HepG2 (cell line): ENCODE results near the gene KLHL12. TPM values are rescaled to one million over a fixed set of nuclear protein-coding genes. Genes with fewer than 3 reads are reported as not detected.

Experiments used
- ASH2L ChIP-seq: fragments of 300-600, 200-600 bp; sonication (generic); IDR thresholded peaks from 2 replicates; pipeline ENCODE4 v1.7.0; 2017; ENCODE audit warnings: low read depth, mild to moderate bottlenecking, moderate library complexity, mixed read lengths, low read length; ENCODE audit not compliant: insufficient read length
- CBX2 ChIP-seq, 2 experiments: fragments of 200-600 bp in 1 of 2; sonication (generic); formaldehyde crosslinking in 1 of 2; IDR thresholded peaks; 2 replicates each; pipeline versions ENCODE4 v1.7.0 to v1.8.1; 2018 to 2022; ENCODE audit warnings: low read depth in 2 of 2, low read length in 1 of 2, mild to moderate bottlenecking in 1 of 2, missing genetic modification reagents in 1 of 2
- EP300 ChIP-seq, 3 experiments: sonication (generic) in 1 of 3; formaldehyde crosslinking in 1 of 3; IDR thresholded peaks; 2 replicates each; pipeline versions ENCODE4 v1.5.1 to v1.6.1; 2011 to 2020; ENCODE audit warnings: low read depth in 2 of 3, low read length in 2 of 3, borderline replicate concordance in 1 of 3, improper control_type of control experiment in 1 of 3, mild to moderate bottlenecking in 1 of 3, missing genetic modification reagents in 1 of 3, moderate library complexity in 1 of 3
- FOXA3 ChIP-seq: IDR thresholded peaks from 2 replicates; pipeline ENCODE4 v1.6.1; 2016; ENCODE audit warnings: missing genetic modification reagents, missing compliant biosample characterization
- HCFC1 ChIP-seq: fragments of 150-350 bp; IDR thresholded peaks from 2 replicates; pipeline ENCODE4 v1.6.1; 2014; ENCODE audit warnings: low read depth, low read length
- HMG20A ChIP-seq: IDR thresholded peaks from 2 replicates; pipeline ENCODE4 v1.6.1; 2016; ENCODE audit warnings: borderline replicate concordance
- HNRNPLL ChIP-seq: fragments of 200-400 bp; formaldehyde crosslinking; IDR thresholded peaks from 2 replicates; pipeline ENCODE4 v1.6.1; 2017; ENCODE audit warnings: mild to moderate bottlenecking, low read depth, low read length; ENCODE audit not compliant: poor library complexity, severe bottlenecking
- JUN ChIP-seq: sonication (generic); formaldehyde crosslinking; IDR thresholded peaks from 2 replicates; pipeline ENCODE4 v1.4.0; 2020; ENCODE audit warnings: mild to moderate bottlenecking, missing genetic modification reagents
- NCOA1 ChIP-seq: sonication (generic); formaldehyde crosslinking; IDR thresholded peaks from 2 replicates; pipeline ENCODE4 v1.9.0; 2021; ENCODE audit warnings: missing genetic modification reagents
- NFE2L1 ChIP-seq: sonication (generic); formaldehyde crosslinking; IDR thresholded peaks from 2 replicates; pipeline ENCODE4 v1.4.0; 2020; ENCODE audit warnings: missing genetic modification reagents, mild to moderate bottlenecking, borderline replicate concordance
- NPAS2 ChIP-seq: sonication (generic); formaldehyde crosslinking; IDR thresholded peaks from 2 replicates; pipeline ENCODE4 v1.8.0; 2022; ENCODE audit warnings: mild to moderate bottlenecking, missing genetic modification reagents, borderline replicate concordance
- PPARG ChIP-seq: conservative IDR thresholded peaks from 2 replicates; pipeline ENCODE4 v1.6.1; 2016; ENCODE audit warnings: missing biosample characterization, missing genetic modification reagents
- RFX1 ChIP-seq: fragments of 450-650 bp; IDR thresholded peaks from 2 replicates; pipeline ENCODE4 v1.6.1; 2017
- SAFB2 ChIP-seq: sonication (generic); formaldehyde crosslinking; IDR thresholded peaks from 2 replicates; pipeline ENCODE4 v1.5.1; 2020; ENCODE audit warnings: missing genetic modification reagents, low read depth, mild to moderate bottlenecking, borderline replicate concordance
- SAP130 ChIP-seq: IDR thresholded peaks from 2 replicates; pipeline ENCODE4 v1.6.1; 2016; ENCODE audit warnings: low read depth
- SMAD1 ChIP-seq: sonication (generic); formaldehyde crosslinking; IDR thresholded peaks from 2 replicates; pipeline ENCODE4 v1.4.0; 2020; ENCODE audit warnings: missing genetic modification reagents, low read depth, mild to moderate bottlenecking, borderline replicate concordance
- SMAD9 ChIP-seq: sonication (generic); formaldehyde crosslinking; IDR thresholded peaks from 2 replicates; pipeline ENCODE4 v1.5.1; 2020; ENCODE audit warnings: mild to moderate bottlenecking, missing genetic modification reagents
- STAG1 ChIP-seq: sonication (generic); formaldehyde crosslinking; IDR thresholded peaks from 2 replicates; pipeline ENCODE4 v1.4.0; 2020; ENCODE audit warnings: missing genetic modification reagents
- THYN1 ChIP-seq: sonication (generic); formaldehyde crosslinking; IDR thresholded peaks from 2 replicates; pipeline ENCODE4 v1.8.1; 2023; ENCODE audit warnings: low read depth, mild to moderate bottlenecking, moderate library complexity, missing genetic modification reagents, borderline replicate concordance
- WIZ ChIP-seq: sonication (generic); formaldehyde crosslinking; IDR thresholded peaks from 2 replicates; pipeline ENCODE4 v1.5.1; 2020; ENCODE audit warnings: mild to moderate bottlenecking, missing genetic modification reagents
- ZNF569 ChIP-seq: sonication (generic); formaldehyde crosslinking; IDR thresholded peaks from 2 replicates; pipeline ENCODE4 v1.5.0; 2020; ENCODE audit warnings: mild to moderate bottlenecking, missing genetic modification reagents, moderate library complexity, borderline replicate concordance
- ZSCAN29 ChIP-seq: sonication (generic); formaldehyde crosslinking; conservative IDR thresholded peaks from 2 replicates; pipeline ENCODE4 v1.4.0; 2020; ENCODE audit warnings: mild to moderate bottlenecking, missing genetic modification reagents
- polyA plus RNA-seq, 8 experiments: library from polyadenylated mRNA; depleted of rRNA in 3 of 8; stranded (reverse) in 7 of 8; unstranded in 1 of 8; fragments of >200 nt; fragmentation: Illumina TruSeq in 4 of 8; extraction: Trizol in 4 of 8; gene quantifications; 2 replicates each; pipeline versions ENCODE4 v1.2.1 to v1.2.3, GENCODE V29; 2011 to 2016; ENCODE audit warnings: low read depth in 4 of 8, missing spikeins in 1 of 8, mixed read lengths in 1 of 8; ENCODE audit not compliant: insufficient read depth in 1 of 8
- total RNA-seq, 5 experiments: library from RNA; depleted of rRNA; stranded (reverse); fragments of >200 nt; fragmentation: Illumina TruSeq; extraction: Trizol; gene quantifications; 2 replicates each; pipeline ENCODE4 v1.2.3, GENCODE V29; 2016; ENCODE audit warnings: low read depth in 1 of 5
- TF ChIP-seq, protein P1 (sequence below): IDR thresholded peaks from 2 replicates; pipeline ENCODE4 v1.6.1; 2012; ENCODE audit warnings: low read depth, low read length, improper control_type of control experiment
- TF ChIP-seq, protein P2 (sequence below): sonication (generic); formaldehyde crosslinking; IDR thresholded peaks from 2 replicates; pipeline ENCODE4 v1.8.0; 2023; ENCODE audit warnings: mild to moderate bottlenecking, missing genetic modification reagents
- TF ChIP-seq, protein P3 (sequence below): IDR thresholded peaks from 2 replicates; pipeline ENCODE4 v1.6.1; 2016

The KLHL12 gene
- total and polyA plus RNA-seq, 2 of the 13 experiments (the other 11 are each of a cell fraction or from before 2014, with no cell fraction given) = 19.2 to 25.2 TPM

DNA sequence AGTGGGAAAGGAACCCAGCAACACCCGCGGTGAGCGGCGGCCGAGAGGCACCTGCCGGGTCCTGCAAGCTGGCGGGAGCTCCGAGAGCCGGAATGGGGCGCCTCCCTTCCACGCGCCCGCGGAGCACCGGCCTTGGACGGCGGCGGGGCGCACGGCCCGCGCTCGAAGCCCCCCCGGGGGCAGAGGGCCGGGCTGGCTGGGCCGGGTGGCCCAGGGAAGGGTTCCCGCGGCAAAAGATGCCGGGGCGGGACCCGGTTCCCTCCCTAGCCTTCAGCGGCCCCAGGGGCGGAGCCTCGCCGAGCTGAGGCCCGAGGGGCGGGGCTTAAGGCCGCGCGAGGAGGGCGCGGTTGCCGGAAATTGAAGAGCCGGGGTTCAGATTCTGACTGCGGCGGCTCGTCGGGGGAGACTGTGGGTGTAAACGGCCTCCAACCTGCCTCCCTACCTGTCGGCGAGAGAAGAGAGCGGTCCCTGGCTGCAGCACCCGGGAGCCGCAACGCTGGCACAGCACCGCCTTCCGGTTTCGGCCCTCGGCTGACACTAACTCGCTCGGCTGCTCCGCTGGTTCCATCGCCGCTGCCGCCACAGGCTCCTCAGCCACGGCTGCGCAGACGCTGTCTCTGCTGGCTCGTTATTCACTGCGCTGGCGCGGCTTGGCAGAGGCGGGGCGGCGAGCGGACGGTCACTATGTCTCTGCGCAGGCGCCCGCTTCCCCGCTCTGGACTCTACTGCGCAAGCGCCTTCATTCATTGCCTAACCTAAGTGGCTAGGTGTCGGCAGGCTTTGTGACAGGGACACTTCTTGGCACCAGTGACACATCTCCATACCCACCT, 38.3 kb downstream of the KLHL12 start, which contains the start of gene RABIF (continued):
- TF ChIP-seq ZSCAN29 (CRISPR knock-in tag) (0 out of 2 replicates have a peak, but pooled peaks have one; percentile 73), PPARG (no peak; the same call in 1 of the 2 replicates), NCOA1 (CRISPR knock-in tag) (peak; percentile 72; the same call in 1 of the 2 replicates), SAFB2 (no peak), SMAD9 (CRISPR knock-in tag) (no peak), SMAD1 (CRISPR knock-in tag) (no peak), THYN1 (no peak), NFE2L1 (CRISPR knock-in tag) (no peak), ASH2L (peak; percentile 91), NPAS2 (CRISPR knock-in tag) (no peak), RFX1 (no peak), JUN (CRISPR knock-in tag) (no peak), HNRNPLL (peak; percentile 90), FOXA3 (CRISPR knock-in tag) (no peak; the same call in none of the 2 replicates), EP300 (IDR thresholded peaks at IDR 0.05; ENCODE audit: low read depth in 2 of 2, low read length in 2 of 2) (no peak), EP300 (CRISPR knock-in tag; IDR thresholded peaks at IDR 0.05; ENCODE audit: borderline replicate concordance) (no peak), STAG1 (CRISPR knock-in tag) (peak; percentile 18; the same call in 1 of the 2 replicates), CBX2 (IDR thresholded peaks at IDR 0.05; ENCODE audit: low read depth, low read length) (no peak), CBX2 (CRISPR knock-in tag; IDR thresholded peaks at IDR 0.05; ENCODE audit: low read depth) (0 out of 2 replicates have a peak, but pooled peaks have one; percentile 44), WIZ (no peak), SAP130 (CRISPR knock-in tag) (no peak; the same call in none of the 2 replicates), ZNF569 (CRISPR knock-in tag) (no peak), HCFC1 (no peak; the same call in 1 of the 2 replicates), HMG20A (CRISPR knock-in tag) (no peak)
- TF ChIP-seq, protein P1, sequence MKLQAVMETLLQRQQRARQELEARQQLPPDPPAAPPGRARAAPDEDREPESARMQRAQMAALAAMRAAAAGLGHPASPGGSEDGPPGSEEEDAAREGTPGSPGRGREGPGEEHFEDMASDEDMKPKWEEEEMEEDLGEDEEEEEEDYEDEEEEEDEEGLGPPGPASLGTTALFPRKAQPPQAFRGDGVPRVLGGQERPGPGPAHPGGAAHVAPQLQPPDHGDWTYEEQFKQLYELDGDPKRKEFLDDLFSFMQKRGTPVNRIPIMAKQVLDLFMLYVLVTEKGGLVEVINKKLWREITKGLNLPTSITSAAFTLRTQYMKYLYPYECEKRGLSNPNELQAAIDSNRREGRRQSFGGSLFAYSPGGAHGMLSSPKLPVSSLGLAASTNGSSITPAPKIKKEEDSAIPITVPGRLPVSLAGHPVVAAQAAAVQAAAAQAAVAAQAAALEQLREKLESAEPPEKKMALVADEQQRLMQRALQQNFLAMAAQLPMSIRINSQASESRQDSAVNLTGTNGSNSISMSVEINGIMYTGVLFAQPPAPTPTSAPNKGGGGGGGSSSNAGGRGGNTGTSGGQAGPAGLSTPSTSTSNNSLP = no peak
- TF ChIP-seq, protein P2, sequence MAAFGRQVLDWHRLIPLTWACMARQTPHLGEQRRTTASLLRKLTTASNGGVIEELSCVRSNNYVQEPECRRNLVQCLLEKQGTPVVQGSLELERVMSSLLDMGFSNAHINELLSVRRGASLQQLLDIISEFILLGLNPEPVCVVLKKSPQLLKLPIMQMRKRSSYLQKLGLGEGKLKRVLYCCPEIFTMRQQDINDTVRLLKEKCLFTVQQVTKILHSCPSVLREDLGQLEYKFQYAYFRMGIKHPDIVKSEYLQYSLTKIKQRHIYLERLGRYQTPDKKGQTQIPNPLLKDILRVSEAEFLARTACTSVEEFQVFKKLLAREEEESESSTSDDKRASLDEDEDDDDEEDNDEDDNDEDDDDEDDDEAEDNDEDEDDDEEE (CRISPR knock-in tag) = peak; percentile 60; the same call in 1 of the 2 replicates
- TF ChIP-seq, protein P3, sequence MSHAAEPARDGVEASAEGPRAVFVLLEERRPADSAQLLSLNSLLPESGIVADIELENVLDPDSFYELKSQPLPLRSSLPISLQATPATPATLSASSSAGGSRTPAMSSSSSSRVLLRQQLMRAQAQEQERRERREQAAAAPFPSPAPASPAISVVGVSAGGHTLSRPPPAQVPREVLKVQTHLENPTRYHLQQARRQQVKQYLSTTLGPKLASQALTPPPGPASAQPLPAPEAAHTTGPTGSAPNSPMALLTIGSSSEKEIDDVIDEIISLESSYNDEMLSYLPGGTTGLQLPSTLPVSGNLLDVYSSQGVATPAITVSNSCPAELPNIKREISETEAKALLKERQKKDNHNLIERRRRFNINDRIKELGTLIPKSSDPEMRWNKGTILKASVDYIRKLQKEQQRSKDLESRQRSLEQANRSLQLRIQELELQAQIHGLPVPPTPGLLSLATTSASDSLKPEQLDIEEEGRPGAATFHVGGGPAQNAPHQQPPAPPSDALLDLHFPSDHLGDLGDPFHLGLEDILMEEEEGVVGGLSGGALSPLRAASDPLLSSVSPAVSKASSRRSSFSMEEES = 0 out of 2 replicates have a peak, but pooled peaks have one; percentile 26
